ENCODE measurements around the gene FGF13.

Gene FGF13

DNA sequence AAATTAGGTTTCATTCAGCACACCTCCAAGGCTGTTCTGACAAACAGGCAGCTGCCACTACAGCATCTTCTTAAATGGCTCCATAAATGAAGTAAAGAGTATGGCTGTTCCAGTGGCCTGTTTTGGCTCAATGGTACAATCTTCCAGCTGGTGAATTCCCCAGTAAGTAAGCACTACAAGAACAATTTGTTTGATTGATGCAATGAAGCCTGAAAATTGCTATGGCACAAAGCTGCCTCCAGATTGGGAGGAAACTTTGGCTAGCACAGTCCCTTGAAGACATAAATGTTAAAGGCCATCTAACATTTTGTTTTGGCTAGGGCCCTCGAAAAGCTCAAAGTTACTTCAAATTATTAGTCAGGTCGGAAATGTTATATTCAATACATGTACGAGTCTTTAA is 47.5 kb downstream of the FGF13 start:
- no peak for DNase-seq (ENCODE audit: low read depth in 2 of 2)

DNA sequence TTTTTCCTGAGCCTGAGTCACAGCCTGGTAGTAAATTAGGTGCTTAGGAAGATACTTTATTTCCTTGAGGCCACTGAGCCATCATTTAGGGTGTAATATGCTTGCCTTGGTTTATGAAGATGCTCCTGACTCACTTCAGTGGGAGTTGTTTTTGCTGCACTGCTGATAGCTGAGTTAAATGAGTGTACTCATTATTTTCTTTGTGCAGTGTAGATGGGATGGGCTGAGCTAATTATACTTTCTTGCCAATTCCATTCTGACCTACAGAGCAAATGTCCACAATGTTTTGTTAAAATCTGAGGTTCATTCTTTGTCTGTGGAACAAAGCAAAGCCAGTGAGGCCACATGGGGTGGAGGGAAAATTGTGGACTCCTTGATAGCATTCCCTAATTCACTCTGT is 60.0 kb downstream of the FGF13 start:
- DNase-seq (ENCODE audit: low read depth in 2 of 2): no peak

DNA sequence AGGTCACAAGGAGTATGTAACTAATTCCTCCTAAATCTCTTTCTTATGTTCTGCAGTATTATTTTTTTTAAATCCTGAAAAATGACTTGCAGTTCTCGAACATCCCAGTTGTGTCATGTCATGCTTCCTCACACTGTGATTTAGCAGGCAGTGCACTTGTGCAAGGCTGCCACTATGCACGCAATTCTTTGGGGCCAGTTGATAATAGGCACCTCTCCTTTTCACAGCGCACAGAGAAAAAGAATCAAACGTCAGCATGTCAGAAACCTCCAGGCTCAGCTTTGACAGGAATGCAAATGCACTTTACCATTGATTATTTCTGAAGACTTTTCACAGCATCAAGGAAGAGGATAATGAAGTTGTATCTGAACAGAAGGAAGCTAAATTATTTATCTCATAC is 62.9 kb downstream of the FGF13 start:
- DNase-seq (ENCODE audit: low read depth in 2 of 2): no peak

DNA sequence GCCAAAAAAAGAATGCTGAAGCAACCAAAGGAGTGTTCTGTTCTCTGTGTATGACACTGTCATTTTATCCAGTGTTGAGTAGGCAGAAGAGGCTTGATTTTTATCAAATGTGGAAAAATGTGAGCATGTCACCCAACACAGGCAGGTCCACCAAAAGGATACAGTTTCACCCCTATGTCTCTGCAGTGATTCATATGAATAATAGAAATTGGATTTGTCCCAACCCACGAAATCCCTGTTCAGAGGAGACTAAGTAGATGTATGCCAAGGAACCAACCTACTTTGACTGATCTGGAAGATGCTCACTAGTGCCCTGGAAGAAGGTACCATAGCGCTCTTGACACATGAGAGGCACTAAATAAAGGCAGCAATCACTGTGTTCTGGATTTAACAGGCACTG is 72.5 kb downstream of the FGF13 start:
- DNase-seq (ENCODE audit: low read depth in 2 of 2): no peak
